RWPE2 (cell line): ENCODE results near the gene CYYR1.
A peak's percentile ranks its signal among the peaks of the same experiment; 100 is the strongest.

Experiments used
- ATAC-seq: fragments of 200-7000 bp; cut with Tn5 transposase; 3 replicates; pipeline ENCODE4 v1.9.1; 2021; ENCODE audit warnings: low read depth
- DNase-seq: peaks from one replicate; pipeline ENCODE4 v3.0.0-alpha.2; 2020; ENCODE audit warnings: low spot score
- H3K27ac ChIP-seq: fragments of 450-650 bp; 2 replicates; pipeline ENCODE4 v1.5.1; 2017; ENCODE audit warnings: mild to moderate bottlenecking; ENCODE audit not compliant: poor library complexity, severe bottlenecking
- H3K27me3 ChIP-seq: fragments of 250-450 bp; sonication (Bioruptor Pico); 2 replicates; pipeline ENCODE4 v1.5.1; 2021; ENCODE audit warnings: mild to moderate bottlenecking, moderate library complexity; ENCODE audit not compliant: insufficient read depth, poor library complexity, severe bottlenecking
- H3K36me3 ChIP-seq: fragments of 250-450 bp; sonication (Bioruptor Pico); 2 replicates; pipeline ENCODE4 v1.5.1; 2020; ENCODE audit warnings: low read depth, mild to moderate bottlenecking, moderate library complexity
- H3K4me1 ChIP-seq: fragments of 250-450 bp; sonication (Bioruptor Pico); 2 replicates; pipeline ENCODE4 v1.5.1; 2021; ENCODE audit warnings: mild to moderate bottlenecking, moderate library complexity; ENCODE audit not compliant: insufficient read depth, poor library complexity, severe bottlenecking
- H3K4me3 ChIP-seq: fragments of 250-450 bp; sonication (Bioruptor Pico); 2 replicates; pipeline ENCODE4 v1.5.1; 2021; ENCODE audit warnings: mild to moderate bottlenecking, moderate library complexity; ENCODE audit not compliant: severe bottlenecking
- H3K9me3 ChIP-seq: fragments of 250-450 bp; sonication (Bioruptor Pico); 2 replicates; pipeline ENCODE4 v1.5.1; 2021; ENCODE audit warnings: mild to moderate bottlenecking, moderate library complexity; ENCODE audit not compliant: severe bottlenecking
- TF ChIP-seq, protein P1 (sequence below): fragments of 450-650 bp; IDR thresholded peaks from one replicate; pipeline ENCODE4 v1.5.1; 2017; ENCODE audit warnings: mild to moderate bottlenecking, moderate library complexity; ENCODE audit not compliant: poor library complexity, severe bottlenecking

CYYR1 gene

GRCh38 chr21:26449161-26449560, 123.9 kb downstream of the CYYR1 start:
- peak overlapping the region; percentile 45 for H3K27ac ChIP-seq
- H3K9me3 ChIP-seq: no peaks in the 10 kb centered on the region
- peaks cover 22% of the 10 kb centered on the region for H3K4me1 ChIP-seq
- no peak overlapping the region for H3K4me3 ChIP-seq
- ATAC-seq: peak; percentile 72
- no peak for DNase-seq
- H3K27me3 ChIP-seq: no peaks in the 10 kb centered on the region
- H3K36me3 ChIP-seq: no peaks in the 10 kb centered on the region
- TF ChIP-seq, protein P1, sequence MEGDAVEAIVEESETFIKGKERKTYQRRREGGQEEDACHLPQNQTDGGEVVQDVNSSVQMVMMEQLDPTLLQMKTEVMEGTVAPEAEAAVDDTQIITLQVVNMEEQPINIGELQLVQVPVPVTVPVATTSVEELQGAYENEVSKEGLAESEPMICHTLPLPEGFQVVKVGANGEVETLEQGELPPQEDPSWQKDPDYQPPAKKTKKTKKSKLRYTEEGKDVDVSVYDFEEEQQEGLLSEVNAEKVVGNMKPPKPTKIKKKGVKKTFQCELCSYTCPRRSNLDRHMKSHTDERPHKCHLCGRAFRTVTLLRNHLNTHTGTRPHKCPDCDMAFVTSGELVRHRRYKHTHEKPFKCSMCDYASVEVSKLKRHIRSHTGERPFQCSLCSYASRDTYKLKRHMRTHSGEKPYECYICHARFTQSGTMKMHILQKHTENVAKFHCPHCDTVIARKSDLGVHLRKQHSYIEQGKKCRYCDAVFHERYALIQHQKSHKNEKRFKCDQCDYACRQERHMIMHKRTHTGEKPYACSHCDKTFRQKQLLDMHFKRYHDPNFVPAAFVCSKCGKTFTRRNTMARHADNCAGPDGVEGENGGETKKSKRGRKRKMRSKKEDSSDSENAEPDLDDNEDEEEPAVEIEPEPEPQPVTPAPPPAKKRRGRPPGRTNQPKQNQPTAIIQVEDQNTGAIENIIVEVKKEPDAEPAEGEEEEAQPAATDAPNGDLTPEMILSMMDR: no peak

DNA sequence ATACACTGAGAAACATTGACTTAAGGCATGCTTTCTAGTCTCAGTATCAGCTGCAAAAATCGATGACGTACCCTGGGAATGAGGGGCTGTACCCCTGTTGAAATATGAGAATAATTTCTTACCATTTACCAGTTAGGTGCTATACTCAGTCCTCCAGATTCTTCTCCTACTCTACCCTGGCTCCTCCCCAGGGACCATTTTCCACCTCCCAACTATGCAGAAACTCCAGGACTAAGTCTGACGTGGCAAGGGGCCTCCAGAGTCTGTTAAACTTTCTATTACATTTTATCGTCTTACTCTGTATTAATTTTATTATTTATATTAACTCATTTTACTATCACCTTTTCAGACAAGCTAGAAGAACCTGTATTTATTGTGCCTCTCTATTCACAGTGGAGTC, 124.3 kb downstream of the CYYR1 start:
- DNase-seq (no peak), ATAC-seq (peak; percentile 46; the same call in 1 of the 3 replicates)
- no peaks in the 10 kb centered on the region for H3K9me3 ChIP-seq
- peaks cover 22% of the 10 kb centered on the region for H3K4me1 ChIP-seq
- H3K27ac ChIP-seq: peak overlapping the region; percentile 45
- no peaks in the 10 kb centered on the region for H3K36me3 ChIP-seq
- no peaks in the 10 kb centered on the region for H3K27me3 ChIP-seq
- no peak overlapping the region for H3K4me3 ChIP-seq
- TF ChIP-seq, protein P1: no peak

DNA sequence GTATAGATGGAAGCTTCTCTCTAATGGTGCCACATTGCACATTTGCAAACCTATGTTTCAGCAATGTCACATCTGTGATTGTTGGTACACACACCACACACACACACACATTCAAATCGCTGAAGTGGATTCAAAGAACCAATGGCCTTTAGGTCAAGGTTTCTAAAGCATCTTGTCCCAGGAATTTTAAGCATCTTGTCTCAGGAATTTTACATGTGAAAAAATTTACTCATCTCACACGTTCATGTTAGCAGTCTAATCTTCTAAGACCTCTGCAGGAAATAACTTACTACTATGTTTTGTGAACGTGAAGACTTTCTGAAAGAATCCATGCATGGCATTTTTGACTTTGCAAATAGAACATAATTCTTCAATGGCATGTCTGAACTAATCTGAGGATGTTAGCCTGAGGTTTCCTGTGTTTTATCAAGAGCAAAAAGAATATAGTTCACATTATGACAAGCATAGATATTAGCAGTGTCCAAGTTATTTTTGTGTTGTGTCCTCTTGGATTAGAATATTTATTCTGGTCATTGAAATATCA, 125.1 kb downstream of the CYYR1 start:
- no peak for DNase-seq
- peak overlapping the region; percentile 45 for H3K27ac ChIP-seq
- ATAC-seq: no peak
- H3K27me3 ChIP-seq: no peaks in the 10 kb centered on the region
- no peak overlapping the region for H3K4me3 ChIP-seq
- H3K36me3 ChIP-seq: no peaks in the 10 kb centered on the region
- TF ChIP-seq, protein P1: no peak
- H3K9me3 ChIP-seq: no peaks in the 10 kb centered on the region
- H3K4me1 ChIP-seq: peaks cover 22% of the 10 kb centered on the region

DNA sequence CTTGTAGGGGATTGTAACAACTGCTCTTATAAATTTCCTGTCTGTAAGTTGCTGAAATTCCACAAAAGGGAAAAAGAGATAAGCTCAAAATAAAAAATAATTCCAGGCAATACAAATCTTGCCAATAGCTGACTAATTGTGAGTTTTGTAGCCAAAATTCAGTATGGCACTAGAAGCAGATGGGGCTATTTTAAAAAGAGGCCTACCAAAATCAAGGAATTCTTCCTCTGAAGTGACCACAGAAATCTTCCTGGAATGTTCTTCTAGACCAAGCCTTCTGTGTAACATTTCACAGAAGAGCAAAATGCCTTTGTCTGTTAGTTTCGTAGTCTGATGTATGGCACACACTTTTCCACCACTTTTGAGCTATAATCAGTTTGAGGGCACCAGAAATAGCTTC, 127.6 kb downstream of the CYYR1 start:
- TF ChIP-seq, protein P1: no peak
- no peak for DNase-seq

GRCh38 chr21:26444646-26445045, 128.4 kb downstream of the CYYR1 start:
- no peaks in the 10 kb centered on the region for H3K36me3 ChIP-seq
- peaks cover 21% of the 10 kb centered on the region for H3K4me1 ChIP-seq
- no peak overlapping the region for H3K27ac ChIP-seq
- H3K4me3 ChIP-seq: no peak overlapping the region
- ATAC-seq (no peak), DNase-seq (no peak)
- H3K9me3 ChIP-seq: no peaks in the 10 kb centered on the region
- TF ChIP-seq, protein P1: no peak
- no peaks in the 10 kb centered on the region for H3K27me3 ChIP-seq

More for the DNA sequence above, 127.6 kb downstream of the CYYR1 start:
- peaks cover 22% of the 10 kb centered on the region for H3K4me1 ChIP-seq
- H3K9me3 ChIP-seq: no peaks in the 10 kb centered on the region
- H3K27ac ChIP-seq: no peak overlapping the region
- no peak overlapping the region for H3K4me3 ChIP-seq
- no peak for ATAC-seq
- H3K36me3 ChIP-seq: no peaks in the 10 kb centered on the region
- H3K27me3 ChIP-seq: no peaks in the 10 kb centered on the region
